ENCODE data around the gene GOLGA6L9. TPM values are rescaled to one million over a fixed set of nuclear protein-coding genes. Genes with fewer than 3 reads are reported as not detected.

The GOLGA6L9 gene
- total RNA-seq, 1 donor from 2014 or later = 2.4 TPM

Other genes with a start within 250 kb of the GOLGA6L9 start
- 15.7 to 19.4 TPM (median 16.6 TPM) in 3 replicates for gene EFL1, start 167.1 kb upstream of the GOLGA6L9 start, total RNA-seq
- 0.90 to 5.1 TPM (median 1.0 TPM) in 3 replicates for gene SAXO2, start 167.0 kb upstream of the GOLGA6L9 start, total RNA-seq
- gene GOLGA6L10, start 80.3 kb upstream of the GOLGA6L9 start, total RNA-seq = 1.2 to 2.4 TPM (median 2.0 TPM) in 3 replicates
- gene RPS17, start 110.6 kb downstream of the GOLGA6L9 start, total RNA-seq = 991 to 1,247 TPM (median 1,001 TPM) in 3 replicates
- gene CPEB1, start 217.5 kb downstream of the GOLGA6L9 start, total RNA-seq = 0.17 to 2.7 TPM (median 2.2 TPM) in 3 replicates